ENCODE data around the gene CHRNA7. TPM values are rescaled to one million over a fixed set of nuclear protein-coding genes. Genes with fewer than 3 reads are reported as not detected.

The CHRNA7 gene
- total and polyA plus RNA-seq, 2 of the 8 experiments (the other 6 are each of a cell fraction or from before 2014, with no cell fraction given) = 7.5 to 11.0 TPM

- no peak for TF ChIP-seq USF2 (IDR thresholded peaks at IDR 0.05; ENCODE audit: low read length)
- no peak for TF ChIP-seq SAP30 (IDR thresholded peaks at IDR 0.05; ENCODE audit: insufficient read depth, insufficient replicate concordance, low read length)
- TF ChIP-seq POU5F1 (IDR thresholded peaks at IDR 0.05; ENCODE audit: low read depth, low read length) = no peak
- no peak for TF ChIP-seq GABPA (IDR thresholded peaks at IDR 0.05; ENCODE audit: borderline replicate concordance, insufficient read depth, low read length)
- TF ChIP-seq SP4 (IDR thresholded peaks at IDR 0.05; ENCODE audit: low read length) = no peak
- TF ChIP-seq RAD21 (IDR thresholded peaks at IDR 0.05 in 1 of 2, conservative IDR thresholded peaks at IDR 0.05 in 1 of 2; ENCODE audit: low read depth in 2 of 2, low read length in 2 of 2) = no peak
- TF ChIP-seq EP300 (IDR thresholded peaks at IDR 0.05; ENCODE audit: borderline replicate concordance in 1 of 2, low read depth in 2 of 2, low read length in 2 of 2) = no peak
- no peak for TF ChIP-seq JUN (IDR thresholded peaks at IDR 0.05; ENCODE audit: low read depth, low read length)
These were observed 94.4 kb downstream of the CHRNA7 start (continued) for GRCh38 chr15:32124726-32125125.

Measured in H1 (cell line).